Ishikawa (cell line): ENCODE results near the gene APOF.

Experiments used
- CEBPB ChIP-seq: IDR thresholded peaks from 2 replicates; pipeline ENCODE4 v1.6.1; 2012
- CREB1 ChIP-seq: IDR thresholded peaks from 2 replicates; pipeline ENCODE4 v1.6.1; 2012; ENCODE audit warnings: low read depth
- EGR1 ChIP-seq: IDR thresholded peaks from 2 replicates; pipeline ENCODE4 v1.6.1; 2012
- EP300 ChIP-seq: IDR thresholded peaks from 2 replicates; pipeline ENCODE4 v1.6.1; 2012; ENCODE audit warnings: borderline replicate concordance
- FOXM1 ChIP-seq: IDR thresholded peaks from 2 replicates; pipeline ENCODE4 v1.6.1; 2012; ENCODE audit warnings: low read depth, borderline replicate concordance
- MAX ChIP-seq: IDR thresholded peaks from 2 replicates; pipeline ENCODE4 v1.6.1; 2012
- NFIC ChIP-seq: IDR thresholded peaks from 2 replicates; pipeline ENCODE4 v1.6.1; 2012
- RAD21 ChIP-seq: IDR thresholded peaks from 2 replicates; pipeline ENCODE4 v1.6.1; 2012; ENCODE audit warnings: low read depth
- REST ChIP-seq: IDR thresholded peaks from 2 replicates; pipeline ENCODE4 v1.6.1; 2012; ENCODE audit warnings: low read depth, mild to moderate bottlenecking
- TAF1 ChIP-seq: IDR thresholded peaks from 2 replicates; pipeline ENCODE4 v1.6.1; 2012; ENCODE audit warnings: low read depth, mild to moderate bottlenecking
- TCF12 ChIP-seq: IDR thresholded peaks from 2 replicates; pipeline ENCODE4 v1.6.1; 2012; ENCODE audit warnings: low read depth
- TEAD4 ChIP-seq: IDR thresholded peaks from 2 replicates; pipeline ENCODE4 v1.6.1; 2012
- USF1 ChIP-seq: IDR thresholded peaks from 2 replicates; pipeline ENCODE4 v1.6.1; 2012
- YY1 ChIP-seq: IDR thresholded peaks from 2 replicates; pipeline ENCODE4 v1.6.1; 2012; ENCODE audit warnings: low read depth
- ZBTB7A ChIP-seq: IDR thresholded peaks from 2 replicates; pipeline ENCODE4 v1.6.1; 2012; ENCODE audit warnings: low read depth

Gene APOF

GRCh38 chr12:56350662-56351061 lies 12.0 kb downstream of the APOF start:
- TF ChIP-seq CEBPB (no peak), TAF1 (no peak), REST (no peak), CREB1 (no peak), RAD21 (no peak), EGR1 (no peak), TCF12 (no peak), FOXM1 (no peak), YY1 (no peak), EP300 (no peak), MAX (no peak), TEAD4 (no peak), ZBTB7A (no peak), USF1 (no peak), NFIC (no peak)

- no peak for TF ChIP-seq EGR1
- TF ChIP-seq RAD21, result no peak
- no peak for TF ChIP-seq TAF1
- TF ChIP-seq TEAD4, result no peak
- no peak for TF ChIP-seq MAX
- no peak for TF ChIP-seq USF1
- TF ChIP-seq EP300, result no peak
These were observed 13.9 kb downstream of the APOF start for GRCh38 chr12:56348776-56349175.

- TF ChIP-seq EP300 (no peak), CEBPB (no peak), RAD21 (peak; percentile 6; the same call in 1 of the 2 replicates)
These were observed 16.0 kb downstream of the APOF start for GRCh38 chr12:56346675-56347074.

GRCh38 chr12:56341616-56342015 lies 21.0 kb downstream of the APOF start:
- TF ChIP-seq ZBTB7A (no peak), TEAD4 (no peak), TCF12 (no peak), NFIC (no peak), TAF1 (no peak), EP300 (no peak), CREB1 (no peak), FOXM1 (no peak), EGR1 (no peak), REST (no peak), YY1 (no peak)

- TF ChIP-seq EGR1 (no peak), REST (no peak), TEAD4 (no peak), TCF12 (no peak), MAX (no peak), EP300 (no peak), CEBPB (no peak), FOXM1 (no peak), YY1 (no peak), RAD21 (no peak), TAF1 (no peak), CREB1 (no peak), ZBTB7A (no peak), USF1 (no peak), NFIC (no peak)
These were observed 23.6 kb downstream of the APOF start for GRCh38 chr12:56339158-56339422.
